Tibial nerve (tissue), 3 donors: Measurements from ENCODE around the gene GSG1L.

Source experiments
- EP300 ChIP-seq, 2 donors: sonication (generic); formaldehyde crosslinking; IDR thresholded peaks; one replicate each; pipeline ENCODE4 v1.6.1; 2017; ENCODE audit warnings: antibody characterized with exemption in 2 of 2, mild to moderate bottlenecking in 1 of 2
- POLR2A ChIP-seq, 2 donors: fragments of 450-650 bp; IDR thresholded peaks; one replicate each; pipeline ENCODE4 v1.6.1; 2017; ENCODE audit warnings: antibody characterized with exemption in 2 of 2, mild to moderate bottlenecking in 2 of 2, moderate library complexity in 2 of 2

GRCh38 chr16:27868180-27868579, 195.3 kb downstream of the GSG1L start:
- TF ChIP-seq POLR2A (IDR thresholded peaks at IDR 0.05) (no peak), EP300 (IDR thresholded peaks at IDR 0.05) (no peak)
